NCI-H345 treated with DMSO at 0.1 percent for 48 hours (cell line): ENCODE results near the gene DHRS4L2.
"Not testable (repeated sequence)": the region's sequence is repeated elsewhere in the genome, so short reads cannot be mapped to it uniquely, and the experiment has no call there.

Experiments
- DNase-seq: peaks from one replicate; lab custom pipeline; 2025; ENCODE audit not compliant: unreplicated experiment; lab: John Stamatoyannopoulos, UW

Gene DHRS4L2

DNA sequence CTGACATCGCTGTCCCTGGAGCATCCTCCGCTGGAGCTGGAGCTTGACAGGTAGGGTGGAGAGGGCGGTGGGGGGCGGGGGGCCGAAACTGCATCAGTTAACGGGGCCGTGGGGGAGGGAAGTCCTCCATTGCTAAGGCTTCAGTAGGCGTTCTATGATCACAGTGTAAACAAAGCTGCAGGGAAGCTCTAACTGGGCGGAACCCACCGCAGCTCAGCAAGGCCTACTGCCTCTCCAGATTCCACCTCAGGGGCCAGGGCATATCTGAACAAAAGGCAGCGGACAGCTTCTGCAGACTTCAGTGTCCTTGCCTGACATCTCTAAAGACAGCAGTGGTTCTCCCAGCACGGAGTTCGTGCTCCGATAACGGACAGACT is 18.5 kb upstream of the DHRS4L2 start:
- DNase-seq, result not testable (repeated sequence)

DNA sequence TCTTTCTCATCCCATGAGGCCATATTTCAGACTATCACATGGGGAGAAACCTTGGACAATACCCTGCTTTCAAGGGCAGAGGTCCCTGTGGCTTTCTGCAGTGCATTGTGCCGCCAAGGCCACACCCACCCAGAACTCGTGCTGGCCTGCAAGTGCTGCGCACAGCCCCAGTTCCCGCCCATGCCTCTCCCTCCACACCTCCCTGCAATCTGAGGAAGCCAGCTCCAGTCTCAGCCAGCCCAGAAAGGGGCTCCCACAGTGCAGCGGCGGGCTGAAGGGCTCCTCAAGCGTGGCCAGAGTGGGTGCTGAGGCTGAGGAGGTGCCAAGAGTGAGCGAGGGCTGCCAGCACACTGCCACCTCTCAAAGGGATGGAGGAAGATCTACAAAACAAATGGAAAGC is 15.6 kb upstream of the DHRS4L2 start:
- not testable (repeated sequence) for DNase-seq

DNA sequence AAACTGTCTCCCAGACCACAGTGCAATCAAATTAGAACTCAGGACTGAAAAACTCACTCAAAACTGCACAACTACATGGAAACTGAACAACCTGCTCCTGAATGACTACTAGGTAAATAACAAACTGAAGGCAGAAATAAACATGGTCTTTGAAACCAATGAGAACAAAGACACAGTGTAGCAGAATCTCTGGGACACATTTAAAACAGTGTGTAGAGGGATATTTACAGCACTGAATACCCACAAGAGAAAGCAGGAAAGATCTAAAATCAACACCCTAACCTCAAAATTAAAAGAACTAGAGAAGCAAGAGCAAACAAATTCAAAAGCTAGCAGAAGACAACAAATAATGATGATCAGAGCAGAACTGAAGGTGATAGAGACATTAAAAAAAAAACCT is 14.7 kb upstream of the DHRS4L2 start:
- not testable (repeated sequence) for DNase-seq

DNA sequence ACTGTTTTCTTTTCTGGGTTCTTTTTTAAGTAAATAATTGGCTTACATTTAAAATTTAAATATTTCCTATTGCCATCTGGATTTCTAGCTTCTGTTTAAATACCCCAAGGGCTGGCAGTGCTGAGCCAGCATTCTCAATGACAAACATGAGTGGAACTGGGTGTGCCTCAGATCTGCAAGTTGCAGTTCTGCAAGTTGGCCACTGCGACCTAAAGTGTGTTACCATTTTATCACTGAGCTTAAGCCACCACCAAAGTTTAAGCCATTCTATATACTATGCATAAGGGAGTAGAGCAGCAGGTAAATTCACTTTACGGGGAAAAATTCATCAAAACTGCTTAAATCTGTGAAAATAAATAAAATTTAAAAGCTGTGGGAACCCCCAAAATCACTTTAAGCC is 11.5 kb upstream of the DHRS4L2 start:
- DNase-seq, result not testable (repeated sequence)

DNA sequence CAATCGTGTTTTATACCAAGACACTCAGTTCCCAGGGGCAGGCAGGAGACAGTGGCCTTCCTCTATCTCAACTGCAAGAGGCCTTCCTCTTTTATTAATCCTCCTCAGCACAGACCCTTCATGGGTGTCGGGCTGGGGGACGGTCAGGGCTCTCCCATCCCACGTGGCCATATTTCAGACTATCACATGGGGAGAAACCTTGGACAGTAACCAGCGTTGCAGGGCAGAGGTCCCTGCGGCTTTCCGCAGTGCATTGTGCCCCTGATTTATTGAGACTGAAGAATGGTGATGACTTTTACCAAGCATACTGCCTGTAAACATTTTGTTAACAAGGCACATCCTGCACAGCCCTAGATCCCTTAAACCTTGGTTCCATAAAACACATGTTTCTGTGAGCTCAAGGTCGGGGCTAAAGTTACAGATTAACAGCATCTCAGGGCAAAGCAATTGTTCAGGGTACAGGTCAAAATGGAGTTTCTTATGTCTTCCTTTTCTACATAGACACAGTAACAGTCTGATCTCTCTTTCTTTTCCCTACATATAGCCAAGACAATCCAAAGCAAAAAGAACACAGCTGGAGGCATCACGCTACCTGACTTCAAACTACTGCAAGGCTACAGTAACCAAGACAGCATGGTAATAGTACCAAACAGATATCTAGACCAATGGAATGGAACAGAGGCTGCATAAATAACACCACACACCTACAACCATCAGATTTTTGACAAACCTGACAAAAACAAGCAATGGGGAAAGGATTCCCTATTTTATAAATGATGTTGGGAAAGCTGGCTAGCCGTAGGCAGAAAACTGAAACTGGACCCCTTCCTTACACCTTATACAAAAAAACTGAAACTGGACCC is 6.5 kb upstream of the DHRS4L2 start:
- not testable (repeated sequence) for DNase-seq

DNA sequence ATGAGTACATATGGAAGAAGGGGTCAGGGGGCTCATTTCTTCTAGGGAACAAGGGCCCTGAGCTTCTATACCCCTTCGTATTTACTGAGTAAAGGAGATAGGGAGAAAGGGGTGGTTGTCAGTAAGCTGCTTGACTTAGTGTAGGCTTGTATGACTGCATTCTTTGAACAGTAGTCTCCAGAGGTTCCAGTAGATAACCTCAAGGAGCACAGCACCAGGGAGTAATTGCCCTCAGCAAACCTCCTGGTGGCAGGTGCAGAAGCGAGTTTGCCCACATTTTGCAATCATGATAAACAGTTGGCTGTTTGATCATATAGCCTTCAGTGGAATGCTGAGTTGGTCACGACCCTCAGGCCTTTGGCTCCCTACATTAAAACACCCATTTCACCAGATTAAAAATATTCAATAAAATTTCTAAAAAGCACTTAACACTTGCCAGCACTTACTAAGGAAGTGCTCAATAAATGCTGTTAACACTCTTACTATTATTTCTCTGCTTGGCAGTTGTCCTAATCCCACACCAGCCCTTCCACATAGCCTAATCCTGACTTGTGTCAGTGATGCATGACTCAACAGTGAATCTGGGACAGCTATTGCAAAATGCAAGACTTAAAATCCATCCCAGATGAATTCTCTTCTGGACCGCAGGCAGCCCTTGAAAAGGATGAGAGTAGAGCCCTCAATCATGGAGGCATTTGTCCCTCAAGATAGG is 3.7 kb upstream of the DHRS4L2 start:
- no peak for DNase-seq

DNA sequence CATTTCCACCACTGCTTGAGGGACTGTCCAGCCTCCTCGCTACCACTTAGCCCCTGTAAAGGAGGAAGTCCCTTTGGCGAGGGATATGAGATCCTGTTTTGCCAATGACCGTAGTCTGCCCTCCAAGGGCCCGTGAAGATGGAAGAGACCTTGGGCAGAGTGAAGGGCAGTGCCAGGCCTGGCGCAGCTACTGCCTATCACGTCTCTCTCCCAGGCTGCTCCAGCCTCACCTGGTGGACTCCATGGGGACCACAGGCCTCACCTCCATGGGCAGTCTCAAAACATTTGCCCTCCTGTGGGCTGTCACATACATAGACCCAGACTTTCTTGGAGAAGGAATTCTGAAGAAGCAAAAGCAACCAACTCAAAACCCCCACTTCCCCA is 514 bp upstream of the DHRS4L2 start:
- DNase-seq, result not testable (repeated sequence)

DNA sequence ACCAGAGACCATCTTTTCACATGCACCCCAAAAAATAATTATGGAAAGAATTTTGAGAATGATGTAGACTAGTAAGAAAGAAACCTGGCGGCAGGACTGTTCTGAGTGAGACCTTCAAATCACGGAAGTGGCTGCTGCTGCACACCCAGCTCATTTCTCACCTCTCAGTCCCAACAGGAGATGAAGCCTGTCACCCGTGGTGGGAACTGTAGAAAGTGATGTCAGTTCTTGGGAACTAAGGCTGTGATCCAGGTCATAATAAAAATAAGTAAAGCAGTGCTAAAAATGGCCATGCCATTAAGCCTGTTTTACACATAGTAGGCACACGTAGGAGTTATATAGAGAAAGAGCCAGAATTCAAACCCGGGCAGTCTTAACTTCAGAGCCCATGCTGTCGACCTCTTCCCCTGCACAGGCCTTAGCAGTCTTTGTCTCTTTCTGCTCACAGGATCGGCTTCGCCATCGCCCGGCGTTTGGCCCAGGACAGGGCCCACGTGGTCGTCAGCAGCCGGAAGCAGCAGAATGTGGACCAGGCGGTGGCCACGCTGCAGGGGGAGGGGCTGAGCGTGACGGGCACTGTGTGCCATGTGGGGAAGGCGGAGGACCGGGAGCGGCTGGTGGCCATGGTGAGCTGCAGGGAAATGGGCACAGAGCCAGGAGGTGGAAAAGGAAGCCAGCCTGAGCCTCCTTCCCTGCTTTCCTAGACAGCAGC is 1.2 kb downstream of the DHRS4L2 start:
- not testable (repeated sequence) for DNase-seq

DNA sequence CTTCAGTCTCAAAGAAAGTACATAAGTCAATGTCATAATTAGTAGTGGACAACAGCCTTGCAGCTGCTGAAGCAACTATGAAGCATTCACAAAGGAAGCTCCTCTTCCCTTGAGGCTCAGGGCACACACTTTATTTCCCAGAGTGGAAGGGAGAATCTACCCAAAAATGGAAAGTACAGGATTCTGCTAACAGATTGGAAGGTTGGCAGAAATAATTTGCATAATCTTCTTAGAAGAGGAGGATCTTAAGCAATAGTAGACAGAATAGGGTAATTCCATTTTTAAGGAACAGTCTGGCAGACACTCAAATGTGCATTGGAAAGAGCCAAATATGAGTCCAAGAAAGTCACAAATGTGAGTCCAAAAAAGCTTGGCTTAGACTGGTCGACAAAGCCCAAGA is 2.2 kb downstream of the DHRS4L2 start:
- DNase-seq, result not testable (repeated sequence)

DNA sequence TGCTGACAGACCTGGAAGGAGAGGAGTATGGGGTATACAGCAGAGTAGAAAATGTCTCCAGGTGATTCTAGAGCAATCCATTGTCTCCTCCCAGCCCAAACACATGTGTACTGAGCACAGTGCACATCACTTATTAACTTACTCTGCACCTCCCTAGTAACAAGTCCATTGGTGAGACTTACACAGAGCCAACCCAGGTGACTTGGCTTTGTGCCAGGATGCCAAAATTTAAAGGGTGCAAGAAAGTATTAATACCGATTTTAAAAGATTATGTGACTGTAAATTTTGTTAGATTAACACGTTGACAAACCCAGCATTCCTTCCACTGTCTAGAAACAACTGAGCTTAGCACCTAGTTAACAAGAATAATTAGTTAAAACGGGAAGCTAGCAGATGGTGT is 4.3 kb downstream of the DHRS4L2 start:
- DNase-seq, result not testable (repeated sequence)

DNA sequence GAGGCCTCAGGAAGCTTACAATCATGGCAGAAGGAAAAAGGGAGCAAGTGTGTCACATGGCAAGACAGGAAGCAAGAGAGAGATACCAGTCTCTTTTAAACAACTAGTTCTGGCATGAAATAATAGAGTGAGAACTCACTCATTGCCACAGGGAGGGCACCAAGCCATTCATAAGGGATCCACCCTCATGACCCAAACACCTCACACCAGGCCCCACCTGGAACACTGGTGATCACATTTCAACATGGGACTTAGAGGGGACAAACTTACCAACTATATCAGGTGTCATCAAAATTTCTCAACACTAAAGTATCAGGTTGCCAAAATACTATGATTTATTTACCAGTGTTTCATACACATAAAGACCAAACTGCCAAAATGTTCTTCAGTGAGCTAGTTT is 7.3 kb downstream of the DHRS4L2 start:
- DNase-seq, result not testable (repeated sequence)

DNA sequence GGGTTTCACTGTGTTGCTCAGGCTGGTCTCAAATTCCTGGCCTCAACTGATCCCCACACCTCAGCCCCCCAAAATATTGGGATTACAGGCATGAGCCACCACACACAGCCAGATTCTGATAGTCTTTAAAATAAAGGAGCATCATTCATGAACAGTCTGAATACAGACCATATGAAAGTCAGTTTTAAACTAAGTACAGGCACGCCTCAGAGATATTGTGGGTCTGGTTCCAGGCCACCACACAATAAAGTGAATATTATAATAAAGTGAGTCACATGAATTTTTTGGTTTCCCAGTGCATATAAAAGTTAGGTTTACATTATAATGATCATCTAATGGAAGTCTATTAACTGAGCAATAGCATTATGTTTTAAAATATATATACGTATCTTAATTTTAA is 8.1 kb downstream of the DHRS4L2 start:
- DNase-seq, result not testable (repeated sequence)

DNA sequence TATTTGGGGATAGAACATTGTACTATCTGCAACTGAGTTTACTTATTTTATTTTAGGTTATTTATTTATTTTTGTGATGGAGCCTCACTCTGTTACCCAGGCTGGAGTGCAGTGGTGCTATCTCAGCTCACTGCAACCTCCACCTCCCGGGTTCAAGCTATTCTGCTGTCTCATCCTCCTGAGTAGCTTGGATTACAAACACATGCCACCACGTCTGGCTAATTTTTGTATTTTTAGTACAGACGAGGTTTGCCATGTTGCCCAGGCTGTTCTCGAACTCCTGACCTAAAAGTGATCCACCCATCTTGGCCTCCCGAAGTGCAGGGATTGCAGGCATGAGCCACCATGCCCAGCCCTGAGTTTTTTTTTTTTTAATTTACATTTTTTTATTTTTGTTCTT is 10.9 kb downstream of the DHRS4L2 start:
- not testable (repeated sequence) for DNase-seq

DNA sequence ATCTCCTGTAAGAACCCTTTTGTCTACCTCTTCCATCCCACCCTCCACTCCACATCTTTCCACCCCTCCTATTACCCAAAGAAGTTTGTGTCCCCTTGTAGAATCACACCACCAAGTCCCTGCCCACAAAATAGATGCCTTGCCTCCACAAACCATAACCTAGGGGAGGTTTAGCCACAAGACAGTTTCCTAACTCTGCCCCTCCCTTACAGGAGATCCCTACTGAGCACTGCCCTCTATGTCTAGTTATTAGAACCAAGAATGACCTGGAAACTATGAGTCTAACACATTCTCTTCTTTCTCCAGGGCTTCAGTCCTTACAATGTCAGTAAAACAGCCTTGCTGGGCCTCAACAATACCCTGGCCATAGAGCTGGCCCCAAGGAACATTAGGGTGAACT is 12.3 kb downstream of the DHRS4L2 start:
- not testable (repeated sequence) for DNase-seq

DNA sequence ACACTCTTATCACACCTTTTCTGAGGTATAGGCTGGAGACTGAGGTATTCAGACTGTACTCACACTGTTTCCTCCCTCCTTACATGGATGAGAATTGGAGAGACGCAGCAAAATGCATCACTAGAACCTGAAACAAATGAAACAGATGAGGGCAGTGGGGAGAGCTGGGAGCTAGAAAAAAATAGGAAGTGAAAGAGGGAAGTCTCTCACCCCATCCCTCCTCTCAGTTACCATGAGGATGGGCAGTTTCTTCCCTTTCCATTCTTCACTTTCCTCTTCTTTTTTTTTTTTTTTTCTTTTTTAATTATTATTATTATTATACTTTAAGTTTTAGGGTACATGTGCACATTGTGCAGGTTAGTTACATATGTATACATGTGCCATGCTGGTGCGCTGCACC is 12.9 kb downstream of the DHRS4L2 start:
- DNase-seq, result not testable (repeated sequence)

DNA sequence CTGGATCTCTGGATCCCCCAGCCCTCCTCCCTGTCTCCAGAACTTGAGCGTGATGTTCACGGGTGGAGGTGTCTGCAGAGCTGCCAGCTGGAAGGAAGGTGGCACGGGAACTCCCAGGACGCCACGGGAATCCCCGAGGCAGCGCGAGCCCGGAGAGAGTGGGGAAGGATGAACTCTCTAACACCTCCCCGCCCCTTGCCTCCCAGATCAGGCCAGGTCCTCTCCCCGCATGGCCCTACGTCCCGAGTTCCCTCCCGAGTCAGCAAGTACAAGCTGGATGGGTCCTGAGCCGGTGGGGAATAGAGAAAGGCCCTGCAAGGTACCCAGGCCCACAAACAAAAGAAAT is 17.7 kb downstream of the DHRS4L2 start:
- DNase-seq, result not testable (repeated sequence)

DNA sequence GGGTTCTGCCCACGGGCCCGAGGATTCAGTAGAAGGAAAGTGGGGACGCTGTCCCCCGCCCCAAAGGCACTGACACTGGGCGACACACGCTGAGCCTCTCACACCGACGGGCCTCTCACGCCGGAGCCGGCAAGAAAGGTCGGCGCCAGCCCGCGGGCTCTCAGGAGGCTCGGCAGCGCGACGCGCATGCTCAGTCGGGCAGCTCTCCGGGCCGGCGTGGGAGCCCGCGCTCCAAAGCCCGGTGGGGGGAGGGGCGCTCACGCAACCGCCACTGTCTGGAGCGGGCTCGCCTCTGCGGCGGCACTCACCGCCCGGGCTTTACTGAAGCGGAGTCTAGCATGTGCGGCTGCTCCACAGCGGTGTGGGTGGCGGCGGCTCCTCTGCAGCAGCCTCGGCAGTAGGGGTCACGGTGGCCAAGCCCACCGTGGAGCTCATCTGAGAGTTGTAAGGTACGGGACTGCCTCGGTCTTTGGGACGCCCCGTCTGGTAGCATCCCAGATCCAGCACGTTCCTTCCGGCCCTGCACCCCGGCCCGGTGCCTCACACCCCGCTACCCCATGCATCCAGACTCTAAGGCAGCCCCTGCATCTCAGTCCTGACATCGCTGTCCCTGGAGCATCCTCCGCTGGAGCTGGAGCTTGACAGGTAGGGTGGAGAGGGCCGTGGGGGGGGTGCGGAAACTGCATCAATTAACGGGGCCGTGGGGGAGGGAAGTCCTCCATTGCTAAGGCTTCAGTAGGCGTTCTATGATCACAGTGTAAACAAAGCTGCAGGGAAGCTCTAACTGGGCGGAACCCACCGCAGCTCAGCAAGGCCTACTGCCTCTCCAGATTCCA is 18.3 kb downstream of the DHRS4L2 start:
- not testable (repeated sequence) for DNase-seq

DNA sequence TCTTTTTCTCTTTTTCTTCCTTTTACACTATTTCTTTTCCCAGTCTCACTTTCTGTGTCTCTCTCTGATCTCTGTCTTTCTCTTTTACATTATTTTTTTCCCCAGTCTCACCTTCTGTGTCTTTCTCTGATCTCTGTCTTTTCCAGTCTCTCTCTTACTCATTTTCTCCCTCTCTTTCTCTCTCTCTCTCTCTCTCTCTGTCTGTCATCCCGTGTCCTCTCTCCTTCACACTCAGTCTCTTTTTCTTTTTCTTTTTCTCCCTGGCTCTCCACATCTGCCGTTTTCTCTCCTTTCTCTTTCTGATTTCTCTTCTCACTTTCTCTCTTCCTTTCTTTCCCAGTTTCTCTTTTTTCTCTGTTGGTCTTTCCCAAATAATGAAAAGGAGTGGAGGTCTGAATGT is 22.3 kb downstream of the DHRS4L2 start:
- no peak for DNase-seq

DNA sequence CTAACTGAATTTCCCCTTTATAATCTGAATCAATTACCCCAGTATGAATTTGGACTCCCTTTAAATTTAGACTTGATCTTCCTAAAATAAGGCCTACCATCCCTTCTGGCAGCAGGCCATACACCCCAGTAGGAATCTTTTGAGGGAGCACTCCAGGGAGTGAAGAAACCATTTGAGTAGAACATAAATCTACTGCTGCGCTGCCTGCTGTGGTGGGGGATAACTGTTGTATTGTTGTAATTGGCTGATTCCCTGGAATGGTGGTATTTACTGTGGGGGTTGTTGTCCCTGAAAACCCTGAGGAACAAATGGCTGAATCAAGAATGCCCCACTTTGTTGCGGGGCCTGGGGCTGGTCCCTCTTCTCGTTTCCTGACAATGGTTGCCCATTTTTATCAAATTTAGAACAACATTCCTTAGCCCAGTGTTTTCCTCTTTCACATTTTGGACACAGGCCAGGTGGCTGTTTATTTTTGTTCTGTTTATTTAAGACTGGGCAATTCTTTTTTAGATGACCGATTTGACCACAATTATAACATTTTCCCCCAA is 24.1 kb downstream of the DHRS4L2 start:
- not testable (repeated sequence) for DNase-seq

DNA sequence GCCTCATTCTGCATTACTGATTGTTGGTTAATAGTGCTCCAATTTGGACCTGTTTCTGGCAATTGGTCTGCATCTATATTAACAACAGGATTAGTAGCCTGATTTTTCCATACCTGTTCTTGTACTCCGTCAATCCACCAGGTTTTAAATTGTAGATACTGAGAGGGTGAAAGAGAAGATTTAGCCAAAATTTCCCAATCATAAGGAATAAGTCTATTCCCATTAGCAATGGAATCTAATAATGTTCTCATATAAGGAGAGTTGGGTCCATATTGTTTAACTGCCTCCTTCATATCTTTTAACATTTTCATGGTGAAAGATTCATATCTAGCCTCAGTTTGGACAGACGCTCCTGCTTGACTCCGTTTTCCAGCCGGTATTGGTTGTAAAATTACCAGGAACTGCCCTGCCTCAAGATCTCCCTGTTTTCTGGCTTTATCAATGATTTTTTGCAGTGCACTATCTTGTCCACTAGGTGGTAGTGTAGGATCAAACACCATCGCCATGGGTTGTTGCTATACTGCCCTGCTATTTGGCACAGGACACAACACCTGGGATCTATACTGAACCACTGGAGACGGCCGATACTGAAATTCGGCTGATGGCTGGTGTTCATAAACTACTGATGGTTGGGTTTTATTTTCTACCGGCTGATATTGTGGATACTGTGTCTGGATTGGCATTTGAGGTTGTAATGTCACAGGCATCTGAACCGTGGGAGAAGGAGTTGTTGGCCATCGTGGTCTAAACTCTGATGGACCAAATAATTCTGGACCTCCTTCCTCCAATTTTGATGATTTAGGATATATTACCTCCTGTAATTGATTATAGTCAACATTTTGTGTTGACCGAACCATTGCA is 25.2 kb downstream of the DHRS4L2 start:
- DNase-seq, result peak; percentile 65
